Measurements from ENCODE around the gene MID1IP1. TPM values are rescaled to one million over a fixed set of nuclear protein-coding genes. Genes with fewer than 3 reads are reported as not detected.

MID1IP1 gene
- polyA plus RNA-seq, 4 donors, result 16.2 to 25.2 (median 20.7) TPM

GRCh38 chrX:38811515-38812243 lies 10.4 kb downstream of the MID1IP1 start:
- DNase-seq (ENCODE audit: low read depth in 4 of 4, low spot score in 3 of 4), result no peak

DNA sequence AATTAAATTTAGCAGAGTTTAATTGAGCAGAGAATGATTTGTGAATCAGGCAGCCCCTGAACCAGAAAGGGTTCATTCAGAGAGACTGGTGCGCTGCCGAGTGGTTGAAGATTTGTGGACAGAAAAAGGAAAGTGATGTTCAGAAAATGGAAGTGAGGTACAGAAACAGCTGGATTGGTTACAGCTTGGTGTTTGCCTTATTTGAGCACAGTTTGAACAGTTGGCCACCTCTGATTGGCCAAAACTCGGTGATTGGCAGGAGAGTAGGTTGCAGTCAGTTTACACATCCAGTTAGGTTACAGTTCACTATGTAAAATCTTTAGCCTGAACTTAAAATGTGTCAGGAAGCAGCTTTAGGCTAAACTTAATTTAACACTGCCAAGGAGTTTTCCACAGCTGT lies 14.9 kb downstream of the MID1IP1 start:
- DNase-seq (ENCODE audit: low read depth in 4 of 4, low spot score in 3 of 4), result no peak

DNA sequence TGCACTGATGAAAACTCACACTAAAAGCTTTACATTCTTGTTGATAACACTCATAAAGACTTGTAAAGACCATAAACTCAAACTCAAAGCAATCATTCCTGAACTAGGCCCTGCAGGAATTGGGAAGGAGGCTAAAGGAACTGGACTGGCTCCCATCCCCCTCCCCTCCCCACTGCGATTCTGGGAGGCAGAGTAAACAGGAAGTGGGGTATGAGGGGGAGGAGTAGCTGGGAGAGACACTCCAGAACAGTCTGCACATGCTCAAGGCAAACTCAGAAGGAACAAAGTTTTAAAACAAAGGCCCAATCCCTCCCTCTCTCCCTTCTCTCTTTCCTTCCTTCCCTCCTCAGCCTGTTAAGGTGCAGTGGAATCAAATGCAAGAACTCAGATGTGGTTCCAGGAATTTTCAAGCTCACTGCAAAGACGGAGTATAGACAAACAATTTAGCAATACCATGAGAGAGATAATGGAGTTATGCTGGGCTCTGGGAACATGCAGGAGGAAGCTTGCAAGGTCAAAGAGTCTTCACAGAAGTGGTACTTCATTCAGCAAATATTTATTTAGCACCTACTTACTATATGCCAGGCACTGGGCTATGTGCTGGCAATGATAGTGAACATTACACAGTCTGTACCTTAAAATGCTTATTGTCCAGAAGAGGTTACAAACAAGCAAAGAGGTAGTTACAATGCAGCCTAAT lies 15.9 kb downstream of the MID1IP1 start:
- no peak for DNase-seq (ENCODE audit: low read depth in 4 of 4, low spot score in 3 of 4)

GRCh38 chrX:38819163-38819562 lies 17.9 kb downstream of the MID1IP1 start:
- DNase-seq (ENCODE audit: low read depth in 4 of 4, low spot score in 3 of 4), result no peak

DNA sequence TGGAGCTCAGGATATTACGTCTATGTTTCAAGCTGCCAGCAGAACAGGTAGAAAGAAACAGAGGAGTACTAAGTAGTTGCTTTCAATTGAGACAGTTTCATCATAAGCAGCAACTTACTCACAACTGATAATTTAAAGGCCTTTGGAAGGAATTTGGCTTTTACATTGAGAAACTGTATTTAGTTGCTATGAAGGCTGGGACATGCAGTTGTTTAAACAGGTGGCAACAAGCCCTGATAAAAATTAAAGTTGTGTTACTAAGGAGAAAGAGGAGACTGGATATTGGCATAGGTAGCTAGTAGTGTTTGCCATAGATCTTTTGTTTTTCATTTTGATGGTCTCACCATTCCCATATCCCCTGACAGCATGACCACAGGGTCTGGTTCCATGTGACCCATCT lies 18.4 kb downstream of the MID1IP1 start:
- no peak for DNase-seq (ENCODE audit: low read depth in 4 of 4, low spot score in 3 of 4)

- no peak for DNase-seq (ENCODE audit: low read depth in 4 of 4, low spot score in 3 of 4)
These were observed 19.5 kb downstream of the MID1IP1 start for GRCh38 chrX:38820751-38821150.

GRCh38 chrX:38824176-38824575 lies 22.9 kb downstream of the MID1IP1 start:
- DNase-seq (ENCODE audit: low read depth in 4 of 4, low spot score in 3 of 4), result no peak

DNA sequence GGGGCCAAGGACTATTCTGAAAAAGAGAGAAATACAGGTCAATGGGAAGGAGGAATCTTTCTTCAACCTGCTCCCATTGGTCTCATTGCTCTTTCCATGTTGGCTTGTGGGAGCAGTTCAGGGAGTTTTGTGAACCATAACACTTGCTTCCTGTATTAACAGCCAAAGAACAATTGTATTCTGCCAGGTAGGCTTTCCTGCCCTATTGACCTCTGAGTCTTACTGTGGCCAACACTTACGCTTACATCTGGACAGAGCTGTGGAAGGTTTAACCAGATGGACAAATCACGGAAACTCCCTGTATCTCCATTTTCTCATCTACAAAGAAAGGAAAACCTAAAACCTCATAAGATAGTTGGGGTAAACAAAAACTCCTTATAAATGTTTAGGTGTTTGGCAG lies 30.7 kb downstream of the MID1IP1 start:
- DNase-seq (ENCODE audit: low read depth in 4 of 4, low spot score in 3 of 4), result no peak

DNA sequence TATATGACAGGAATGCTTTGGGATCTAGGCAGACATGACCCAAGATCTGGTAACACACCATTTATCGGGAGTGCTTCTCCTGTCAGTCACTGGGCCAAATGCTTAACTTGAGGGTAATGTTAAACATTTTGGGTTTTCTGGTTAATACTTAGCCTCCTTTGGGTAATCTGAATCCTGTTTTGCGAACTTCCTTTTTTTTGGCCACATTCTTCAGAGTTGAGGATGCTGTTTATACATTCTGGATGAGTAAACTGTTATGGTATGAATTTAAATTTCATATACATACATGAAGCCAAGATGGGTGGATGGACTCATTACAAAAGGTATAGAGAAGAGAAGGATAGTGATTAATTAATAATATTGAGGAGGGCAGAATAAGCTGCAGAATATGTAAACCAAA lies 36.1 kb downstream of the MID1IP1 start:
- DNase-seq (ENCODE audit: low read depth in 4 of 4, low spot score in 3 of 4), result no peak

DNA sequence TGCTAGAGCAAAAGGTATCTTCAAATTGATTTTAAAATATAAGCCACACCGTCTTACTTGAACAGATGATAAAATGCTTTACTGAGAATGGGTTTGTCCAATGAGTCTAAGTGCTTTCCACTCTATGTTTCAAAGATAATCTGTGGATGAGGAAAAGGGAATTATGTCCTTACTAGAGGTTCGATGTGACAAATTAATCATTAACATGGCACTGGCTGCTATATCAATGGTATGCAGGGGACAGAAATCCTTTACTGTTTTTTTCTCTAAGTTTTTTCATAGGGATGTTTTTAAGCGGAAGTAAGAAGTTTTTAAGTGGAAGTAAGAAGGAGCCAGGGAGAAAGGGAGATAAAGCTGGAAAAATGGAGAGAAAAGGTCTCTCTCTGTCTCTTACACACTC lies 38.0 kb downstream of the MID1IP1 start:
- DNase-seq (ENCODE audit: low read depth in 4 of 4, low spot score in 3 of 4), result no peak

GRCh38 chrX:38839944-38840343 lies 38.7 kb downstream of the MID1IP1 start:
- no peak for DNase-seq (ENCODE audit: low read depth in 4 of 4, low spot score in 3 of 4)

- no peak for DNase-seq (ENCODE audit: low read depth in 4 of 4, low spot score in 3 of 4)
These were observed 40.5 kb downstream of the MID1IP1 start for GRCh38 chrX:38841750-38842149.

- no peak for DNase-seq (ENCODE audit: low read depth in 4 of 4, low spot score in 3 of 4)
These were observed 44.2 kb downstream of the MID1IP1 start for GRCh38 chrX:38845426-38845825.

- DNase-seq (ENCODE audit: low read depth in 4 of 4, low spot score in 3 of 4), result no peak
These were observed 46.1 kb downstream of the MID1IP1 start for GRCh38 chrX:38847206-38847902.

- no peak for DNase-seq (ENCODE audit: low read depth in 4 of 4, low spot score in 3 of 4)
These were observed 46.6 kb downstream of the MID1IP1 start for GRCh38 chrX:38847903-38848230.

DNA sequence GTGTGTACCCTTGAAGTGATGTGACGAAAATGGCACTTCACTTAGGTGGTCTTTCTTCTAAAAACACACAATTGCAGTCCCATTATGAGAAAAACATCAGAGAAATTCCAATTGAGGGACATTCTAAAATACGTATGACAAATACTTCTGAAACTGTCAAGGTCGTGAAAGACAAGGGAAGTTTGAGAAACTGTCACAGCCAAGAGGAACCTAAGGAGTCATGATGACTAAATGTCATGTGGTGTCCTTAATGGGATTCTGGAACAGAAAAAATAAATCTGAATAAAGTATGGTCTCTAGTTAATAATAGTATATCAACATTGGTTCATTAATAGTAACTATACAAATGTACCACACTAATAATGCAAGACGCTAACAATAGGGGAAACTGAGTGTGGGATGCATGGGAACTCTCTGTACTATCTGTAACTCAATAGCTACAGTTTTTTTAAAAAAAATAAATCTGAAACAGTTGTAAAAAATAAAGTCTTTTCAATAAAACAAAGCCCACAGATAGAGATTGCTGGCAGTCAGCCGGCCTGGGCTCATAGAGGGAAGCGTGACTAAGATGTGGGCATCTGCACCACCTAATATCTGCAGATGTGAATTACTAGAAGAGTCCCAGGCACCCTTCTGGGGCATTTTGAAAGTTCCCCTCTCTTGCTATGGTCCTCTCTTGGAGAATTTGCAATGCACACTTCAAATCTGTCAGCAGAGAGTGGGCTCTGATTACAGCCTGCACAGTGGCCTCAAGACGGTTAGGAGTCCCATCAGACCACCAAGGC lies 47.6 kb downstream of the MID1IP1 start:
- no peak for DNase-seq (ENCODE audit: low read depth in 4 of 4, low spot score in 3 of 4)

DNA sequence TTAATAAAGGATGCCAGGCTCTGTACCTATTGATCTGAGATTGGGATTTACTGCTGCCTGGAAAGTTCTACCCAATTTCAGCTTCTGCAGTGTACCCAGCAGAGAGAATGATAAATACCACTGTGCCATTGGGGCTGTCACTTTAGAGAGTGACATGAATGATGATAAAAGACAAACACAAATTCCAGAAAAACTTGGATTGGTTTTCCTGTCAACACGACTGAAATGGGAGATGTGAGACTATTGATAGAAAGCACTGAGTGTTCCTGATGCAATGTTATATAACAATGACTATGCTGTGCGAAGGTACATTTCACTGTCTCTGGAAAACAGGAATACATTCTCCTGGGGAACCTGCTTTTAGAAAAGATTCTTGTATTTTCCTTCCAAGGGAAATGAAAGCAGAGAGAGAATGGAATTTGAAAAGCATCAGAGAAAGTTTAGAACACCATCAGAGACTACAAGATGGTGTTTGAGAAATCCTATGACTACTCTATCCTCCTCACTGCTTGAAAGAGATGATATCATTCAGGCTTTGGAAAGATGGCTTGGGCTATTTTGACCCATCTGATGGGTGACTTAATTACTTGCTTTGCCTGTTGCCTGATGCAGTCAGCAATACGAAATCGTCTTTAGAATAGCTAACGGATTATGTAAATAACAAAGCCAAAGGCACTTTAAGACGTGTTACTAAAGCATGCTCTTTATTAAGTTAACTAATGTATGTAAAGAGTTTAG lies 49.7 kb downstream of the MID1IP1 start:
- DNase-seq (ENCODE audit: low read depth in 4 of 4, low spot score in 3 of 4), result no peak

GRCh38 chrX:38854305-38854704 lies 53.0 kb downstream of the MID1IP1 start:
- DNase-seq (ENCODE audit: low read depth in 4 of 4, low spot score in 3 of 4), result no peak

Data from right renal pelvis (tissue), 4 donors.